NCI-H1417 treated with DMSO at 0.1 percent for 48 hours (cell line): ENCODE results near the gene EFNB2.

Experiments used
- DNase-seq: peaks from one replicate; lab custom pipeline; 2025; lab: John Stamatoyannopoulos, UW

EFNB2 gene

GRCh38 chr13:106449096-106449495 lies 86.4 kb downstream of the EFNB2 start:
- no peak for DNase-seq

GRCh38 chr13:106445996-106446395 lies 89.5 kb downstream of the EFNB2 start:
- no peak for DNase-seq

- no peak for DNase-seq
Measured at GRCh38 chr13:106443607-106444322, 91.7 kb downstream of the EFNB2 start.

- no peak for DNase-seq
Measured at GRCh38 chr13:106440866-106441265, 94.6 kb downstream of the EFNB2 start.
